ENCODE results near the gene SH3PXD2B. TPM values are rescaled to one million over a fixed set of nuclear protein-coding genes. Genes with fewer than 3 reads are reported as not detected.
A peak's percentile ranks its signal among the peaks of the same experiment; 100 is the strongest.

The SH3PXD2B gene
- total and polyA plus RNA-seq, 2 of the 13 experiments (the other 11 are each of a cell fraction or from before 2014, with no cell fraction given) = 3.4 to 4.6 TPM

- TF ChIP-seq TRAFD1 (CRISPR knock-in tag; IDR thresholded peaks at IDR 0.05; ENCODE audit: borderline replicate concordance) = no peak
- no peak for TF ChIP-seq ZFP82 (CRISPR knock-in tag; IDR thresholded peaks at IDR 0.05; ENCODE audit: borderline replicate concordance)
- TF ChIP-seq SMYD3 (CRISPR knock-in tag; IDR thresholded peaks at IDR 0.05) = no peak
- no peak for TF ChIP-seq ZNF781 (CRISPR knock-in tag; IDR thresholded peaks at IDR 0.05; ENCODE audit: borderline replicate concordance, not compliant biosample characterization)
- TF ChIP-seq BHLHE40 (IDR thresholded peaks at IDR 0.05; ENCODE audit: low read length) = no peak
- TF ChIP-seq ZNF343 (CRISPR knock-in tag; IDR thresholded peaks at IDR 0.05) = no peak
- TF ChIP-seq NKX3-1 (CRISPR knock-in tag; IDR thresholded peaks at IDR 0.05) = peak; percentile 35; the same call in 1 of the 2 replicates
- no peak for TF ChIP-seq TOPORS (CRISPR knock-in tag; IDR thresholded peaks at IDR 0.05)
- TF ChIP-seq TFE3 (CRISPR knock-in tag; IDR thresholded peaks at IDR 0.05) = no peak
- TF ChIP-seq MLLT10 (CRISPR knock-in tag; IDR thresholded peaks at IDR 0.05) = no peak
- no peak for TF ChIP-seq MYNN (CRISPR knock-in tag; IDR thresholded peaks at IDR 0.05; ENCODE audit: low read depth)
- TF ChIP-seq ELF1 (CRISPR knock-in tag; IDR thresholded peaks at IDR 0.05) = no peak
- no peak for TF ChIP-seq ZNF83 (CRISPR knock-in tag; IDR thresholded peaks at IDR 0.05; ENCODE audit: borderline replicate concordance)
- TF ChIP-seq RCOR2 (CRISPR knock-in tag; IDR thresholded peaks at IDR 0.05) = peak; percentile 46; the same call in 1 of the 2 replicates
- no peak for TF ChIP-seq SKIL (CRISPR knock-in tag; IDR thresholded peaks at IDR 0.05; ENCODE audit: borderline replicate concordance)
- no peak for TF ChIP-seq ZNF678 (CRISPR knock-in tag; IDR thresholded peaks at IDR 0.05)
- no peak for TF ChIP-seq ELF4 (CRISPR knock-in tag; IDR thresholded peaks at IDR 0.05; ENCODE audit: borderline replicate concordance)
- no peak for TF ChIP-seq RNF2 (conservative IDR thresholded peaks at IDR 0.05; ENCODE audit: low read depth)
- TF ChIP-seq ZBTB39 (CRISPR knock-in tag; IDR thresholded peaks at IDR 0.05) = no peak
- TF ChIP-seq TRIM24 (CRISPR knock-in tag; IDR thresholded peaks at IDR 0.05) = 0 out of 2 replicates have a peak, but pooled peaks have one; percentile 27
- no peak for TF ChIP-seq PAF1 (CRISPR knock-in tag; IDR thresholded peaks at IDR 0.05)
Measured at GRCh38 chr5:172428224-172429166, 25.8 kb downstream of the SH3PXD2B start (continued).
